ENCODE results near the gene LRP2. TPM values are rescaled to one million over a fixed set of nuclear protein-coding genes. Genes with fewer than 3 reads are reported as not detected.

Gene LRP2
- total RNA-seq, 1 experiment from 2014 or later = 0.59 TPM

- no peaks in the 10 kb centered on the region for H3K36me3 Mint-ChIP-seq
- no peaks in the 10 kb centered on the region for H3K9me3 Mint-ChIP-seq
- CTCF ChIA-PET = interaction anchor here (0.8 kb wide), 1 partner anchor 9 kb away, joined by 3 read pairs; no protein-coding TSS in a partner anchor
- no peak overlapping the region for H3K4me3 Mint-ChIP-seq
- ATAC-seq (no peak), DNase-seq (ENCODE audit: low spot score) (no peak)
- peaks cover 9% of the 10 kb centered on the region for H3K4me1 Mint-ChIP-seq
- peaks cover 2% of the 10 kb centered on the region; the same call in 1 of the 2 replicates for H3K27me3 Mint-ChIP-seq (ENCODE audit: low read depth)
- POLR2A ChIA-PET = no interaction called here
- H3K27ac Mint-ChIP-seq = no peak overlapping the region
- no peak for TF ChIP-seq NR2C2 (CRISPR knock-in tag; IDR thresholded peaks at IDR 0.05)
- no peak for TF ChIP-seq IRF1 (CRISPR knock-in tag; IDR thresholded peaks at IDR 0.05)
- no peak for TF ChIP-seq ELF4 (CRISPR knock-in tag; IDR thresholded peaks at IDR 0.05; ENCODE audit: low read depth)
- no peak for TF ChIP-seq RELA (CRISPR knock-in tag; IDR thresholded peaks at IDR 0.05; ENCODE audit: borderline replicate concordance)
- no peak for TF ChIP-seq GRHL2 (CRISPR knock-in tag; IDR thresholded peaks at IDR 0.05; ENCODE audit: insufficient replicate concordance, severe bottlenecking)
- no peak for TF ChIP-seq FOXP1 (CRISPR knock-in tag; IDR thresholded peaks at IDR 0.05; ENCODE audit: borderline replicate concordance)
- no peak for TF ChIP-seq NFATC4 (CRISPR knock-in tag; IDR thresholded peaks at IDR 0.05)
- no peak for TF ChIP-seq MAX (CRISPR knock-in tag; IDR thresholded peaks at IDR 0.05)
- no peak for TF ChIP-seq RORB (CRISPR knock-in tag; IDR thresholded peaks at IDR 0.05)
- no peak for TF ChIP-seq TEAD4 (CRISPR knock-in tag; IDR thresholded peaks at IDR 0.05)
- TF ChIP-seq ZNF138 (CRISPR knock-in tag; conservative IDR thresholded peaks at IDR 0.05) = no peak
- no peak for TF ChIP-seq OVOL2 (CRISPR knock-in tag; IDR thresholded peaks at IDR 0.05; ENCODE audit: borderline replicate concordance)
- no peak for TF ChIP-seq PRDM15 (CRISPR knock-in tag; IDR thresholded peaks at IDR 0.05)
These were observed 256.9 kb downstream of the LRP2 start for GRCh38 chr2:169105476-169105875.

GRCh38 chr2:169104848-169105247 is 257.5 kb downstream of the LRP2 start:
- CTCF ChIA-PET = no interaction called here
- H3K4me3 Mint-ChIP-seq = no peak overlapping the region
- H3K4me1 Mint-ChIP-seq = peaks cover 2% of the 10 kb centered on the region

More at GRCh38 chr2:169104848-169105247, 257.5 kb downstream of the LRP2 start:
- Mint-ChIP-seq H3K9me3 (no peaks in the 10 kb centered on the region), H3K27ac (no peak overlapping the region), H3K36me3 (no peaks in the 10 kb centered on the region), H3K27me3 (ENCODE audit: low read depth) (peaks cover 2% of the 10 kb centered on the region; the same call in 1 of the 2 replicates)
- DNase-seq (ENCODE audit: low spot score) (no peak), ATAC-seq (no peak)
- POLR2A ChIA-PET = no interaction called here
- TF ChIP-seq FOXJ3 (CRISPR knock-in tag; IDR thresholded peaks at IDR 0.05; ENCODE audit: borderline replicate concordance) (no peak), SMAD4 (CRISPR knock-in tag; IDR thresholded peaks at IDR 0.05) (no peak), NFATC4 (CRISPR knock-in tag; IDR thresholded peaks at IDR 0.05) (no peak), RORB (CRISPR knock-in tag; IDR thresholded peaks at IDR 0.05) (no peak), IRF2 (CRISPR knock-in tag; IDR thresholded peaks at IDR 0.05; ENCODE audit: borderline replicate concordance, low read depth) (no peak), NFE2L1 (CRISPR knock-in tag; IDR thresholded peaks at IDR 0.05) (no peak), PRRX2 (CRISPR knock-in tag; IDR thresholded peaks at IDR 0.05) (no peak), HMGA2 (CRISPR knock-in tag; IDR thresholded peaks at IDR 0.05) (no peak), CREB1 (CRISPR knock-in tag; IDR thresholded peaks at IDR 0.05) (no peak), NR2C2 (CRISPR knock-in tag; IDR thresholded peaks at IDR 0.05) (no peak), ATF6 (CRISPR knock-in tag; IDR thresholded peaks at IDR 0.05) (no peak), KAT7 (CRISPR knock-in tag; IDR thresholded peaks at IDR 0.05; ENCODE audit: borderline replicate concordance) (no peak), JUN (CRISPR knock-in tag; IDR thresholded peaks at IDR 0.05) (no peak), ZNF317 (CRISPR knock-in tag; IDR thresholded peaks at IDR 0.05; ENCODE audit: borderline replicate concordance, low read depth) (no peak), AR (CRISPR knock-in tag; IDR thresholded peaks at IDR 0.05) (no peak), E2F5 (CRISPR knock-in tag; IDR thresholded peaks at IDR 0.05) (no peak), TEAD1 (CRISPR knock-in tag; IDR thresholded peaks at IDR 0.05) (no peak)

All from WTC11 (cell line).